ENCODE measurements around the gene YWHAG.
"Not testable (repeated sequence)": the region's sequence is repeated elsewhere in the genome, so short reads cannot be mapped to it uniquely, and the experiment has no call there.

The YWHAG gene

GRCh38 chr7:76358481-76359110 lies at the start of gene YWHAG:
Gene YWHAG, minus strand, starts transcription at chr7:76358991. Its CDS starts 183 bp downstream, at chr7:76358808.
- H3K4me3 ChIP-seq (replicated peaks; ENCODE audit: low read depth, low read length), result peak within 1 kb of the TSS; percentile 81
- DNase-seq (ENCODE audit: extremely low read depth, low read depth), result no peak
- TF ChIP-seq CTCF (IDR thresholded peaks at IDR 0.05; ENCODE audit: low read depth, low read length, missing control alignments), result no peak

GRCh38 chr7:76408121-76408560 lies 49.4 kb upstream of the YWHAG start:
- no peak for TF ChIP-seq CTCF (IDR thresholded peaks at IDR 0.05; ENCODE audit: low read depth, low read length, missing control alignments)
- DNase-seq (ENCODE audit: extremely low read depth, low read depth), result no peak
- H3K4me3 ChIP-seq (replicated peaks; ENCODE audit: low read depth, low read length), result no peak overlapping the region

- H3K4me3 ChIP-seq (replicated peaks; ENCODE audit: low read depth, low read length), result no peak overlapping the region
- no peak for DNase-seq (ENCODE audit: extremely low read depth, low read depth)
- TF ChIP-seq CTCF (IDR thresholded peaks at IDR 0.05; ENCODE audit: low read depth, low read length, missing control alignments), result no peak
Measured at GRCh38 chr7:76407718-76408117, 48.9 kb upstream of the YWHAG start.

GRCh38 chr7:76405738-76406137 lies 46.9 kb upstream of the YWHAG start:
- no peak for TF ChIP-seq CTCF (IDR thresholded peaks at IDR 0.05; ENCODE audit: low read depth, low read length, missing control alignments)
- no peak for DNase-seq (ENCODE audit: extremely low read depth, low read depth)
- H3K4me3 ChIP-seq (replicated peaks; ENCODE audit: low read depth, low read length), result no peak overlapping the region

- DNase-seq (ENCODE audit: extremely low read depth, low read depth), result no peak
- no peak overlapping the region for H3K4me3 ChIP-seq (replicated peaks; ENCODE audit: low read depth, low read length)
- TF ChIP-seq CTCF (IDR thresholded peaks at IDR 0.05; ENCODE audit: low read depth, low read length, missing control alignments), result no peak
Measured at GRCh38 chr7:76403780-76404494, 45.1 kb upstream of the YWHAG start.

GRCh38 chr7:76403097-76403496 lies 44.3 kb upstream of the YWHAG start:
- H3K4me3 ChIP-seq (replicated peaks; ENCODE audit: low read depth, low read length); DNase-seq (ENCODE audit: extremely low read depth, low read depth): not testable (repeated sequence)

- H3K4me3 ChIP-seq (replicated peaks; ENCODE audit: low read depth, low read length), result no peak overlapping the region
- TF ChIP-seq CTCF (IDR thresholded peaks at IDR 0.05; ENCODE audit: low read depth, low read length, missing control alignments), result no peak
Measured at GRCh38 chr7:76400248-76400647, 41.5 kb upstream of the YWHAG start.

More at GRCh38 chr7:76400248-76400647, 41.5 kb upstream of the YWHAG start:
- DNase-seq (ENCODE audit: extremely low read depth, low read depth), result no peak

Data from HFF-Myc (cell line).